AG09309 (cell line): ENCODE results near the gene SH3RF2.

Experiments used
- DNase-seq: peaks from one replicate; pipeline ENCODE4 v3.0.0-alpha.2; 2010; ENCODE audit warnings: low read depth
- H3K4me3 ChIP-seq: 2 replicates; pipeline ENCODE4 v1.5.1; 2011; ENCODE audit warnings: mild to moderate bottlenecking, low read depth, low read length, moderate library complexity; ENCODE audit not compliant: control insufficient read depth
- TF ChIP-seq, protein P1 (sequence below): IDR thresholded peaks from 2 replicates; pipeline ENCODE4 v1.5.1; 2011; ENCODE audit warnings: mild to moderate bottlenecking, low read depth, low read length, inconsistent platforms; ENCODE audit not compliant: insufficient read depth, control insufficient read depth; ENCODE audit errors: missing control alignments

SH3RF2 gene

DNA sequence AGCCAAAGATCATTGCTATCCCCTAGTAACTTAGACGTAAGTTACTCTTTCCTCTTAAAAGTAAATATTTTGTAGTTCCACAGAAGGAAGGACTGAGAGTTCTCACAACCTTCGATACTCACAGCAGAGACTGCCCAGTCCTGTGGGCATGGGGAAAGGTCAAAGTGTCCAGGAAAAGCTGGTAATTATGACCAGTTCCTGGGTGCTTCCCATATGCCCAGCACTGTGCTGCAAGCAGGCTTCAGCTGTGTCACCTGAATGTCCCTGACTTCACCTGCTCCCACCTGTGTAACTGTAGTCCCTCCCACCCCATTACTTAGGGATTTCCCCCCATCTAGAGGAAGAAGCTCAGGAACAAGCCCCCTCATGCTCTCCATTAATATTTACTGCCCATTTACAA, 18.0 kb upstream of the SH3RF2 start:
- H3K4me3 ChIP-seq: no peak overlapping the region
- no peak for DNase-seq
- TF ChIP-seq, protein P1, sequence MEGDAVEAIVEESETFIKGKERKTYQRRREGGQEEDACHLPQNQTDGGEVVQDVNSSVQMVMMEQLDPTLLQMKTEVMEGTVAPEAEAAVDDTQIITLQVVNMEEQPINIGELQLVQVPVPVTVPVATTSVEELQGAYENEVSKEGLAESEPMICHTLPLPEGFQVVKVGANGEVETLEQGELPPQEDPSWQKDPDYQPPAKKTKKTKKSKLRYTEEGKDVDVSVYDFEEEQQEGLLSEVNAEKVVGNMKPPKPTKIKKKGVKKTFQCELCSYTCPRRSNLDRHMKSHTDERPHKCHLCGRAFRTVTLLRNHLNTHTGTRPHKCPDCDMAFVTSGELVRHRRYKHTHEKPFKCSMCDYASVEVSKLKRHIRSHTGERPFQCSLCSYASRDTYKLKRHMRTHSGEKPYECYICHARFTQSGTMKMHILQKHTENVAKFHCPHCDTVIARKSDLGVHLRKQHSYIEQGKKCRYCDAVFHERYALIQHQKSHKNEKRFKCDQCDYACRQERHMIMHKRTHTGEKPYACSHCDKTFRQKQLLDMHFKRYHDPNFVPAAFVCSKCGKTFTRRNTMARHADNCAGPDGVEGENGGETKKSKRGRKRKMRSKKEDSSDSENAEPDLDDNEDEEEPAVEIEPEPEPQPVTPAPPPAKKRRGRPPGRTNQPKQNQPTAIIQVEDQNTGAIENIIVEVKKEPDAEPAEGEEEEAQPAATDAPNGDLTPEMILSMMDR: no peak

DNA sequence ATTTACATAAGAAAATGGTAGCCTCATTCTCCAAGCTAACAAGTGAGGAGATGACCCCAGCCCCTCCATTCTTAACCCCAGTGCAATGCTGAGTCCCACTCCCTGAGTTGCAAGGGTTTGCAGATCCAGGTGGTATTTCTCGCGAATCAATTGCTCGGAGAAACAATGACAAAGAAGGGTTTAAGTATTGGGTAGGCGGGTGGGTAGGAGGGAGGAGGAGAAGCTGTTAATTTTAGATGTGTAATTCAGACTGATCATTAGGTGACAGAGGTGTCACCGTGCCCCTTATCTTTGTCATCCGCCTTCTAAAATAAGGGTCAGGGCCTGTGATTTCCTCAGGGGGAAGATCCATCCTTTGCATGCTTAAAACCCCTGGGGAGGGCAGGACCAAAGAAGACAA, 17.0 kb upstream of the SH3RF2 start:
- TF ChIP-seq, protein P1: no peak
- no peak for DNase-seq
- H3K4me3 ChIP-seq: no peak overlapping the region

DNA sequence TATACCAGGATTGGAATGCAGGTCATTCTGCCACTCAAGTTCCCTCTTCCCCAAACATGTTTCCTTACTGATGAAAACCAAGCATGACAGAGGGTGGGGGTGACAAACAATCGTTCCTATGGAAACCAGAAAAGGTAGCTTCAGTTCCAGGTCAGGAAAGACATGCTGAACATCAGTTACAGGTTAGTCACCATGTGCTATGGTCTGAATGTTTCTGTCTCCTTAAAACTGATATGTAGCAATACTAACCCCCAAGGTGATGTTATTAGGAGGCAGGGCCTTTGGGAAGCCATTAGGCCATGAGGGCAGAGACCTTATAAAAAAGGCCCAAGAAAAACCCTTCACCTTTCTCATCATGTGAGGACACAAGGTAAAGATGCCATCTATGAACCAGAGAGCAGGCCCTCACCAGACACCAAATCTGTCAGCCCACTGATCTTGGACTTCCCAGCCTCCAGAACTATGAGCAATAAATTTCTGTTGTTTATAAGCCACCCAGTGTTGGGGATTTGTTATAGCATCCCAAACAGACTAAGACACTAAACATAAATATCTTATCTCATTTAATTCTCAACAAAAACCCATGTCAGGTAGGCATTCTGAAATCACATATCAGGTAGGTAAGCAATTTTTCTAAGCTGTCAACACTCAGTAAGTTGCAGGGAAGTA, 15.7 kb upstream of the SH3RF2 start:
- no peak for DNase-seq
- TF ChIP-seq, protein P1: no peak
- no peak overlapping the region for H3K4me3 ChIP-seq

DNA sequence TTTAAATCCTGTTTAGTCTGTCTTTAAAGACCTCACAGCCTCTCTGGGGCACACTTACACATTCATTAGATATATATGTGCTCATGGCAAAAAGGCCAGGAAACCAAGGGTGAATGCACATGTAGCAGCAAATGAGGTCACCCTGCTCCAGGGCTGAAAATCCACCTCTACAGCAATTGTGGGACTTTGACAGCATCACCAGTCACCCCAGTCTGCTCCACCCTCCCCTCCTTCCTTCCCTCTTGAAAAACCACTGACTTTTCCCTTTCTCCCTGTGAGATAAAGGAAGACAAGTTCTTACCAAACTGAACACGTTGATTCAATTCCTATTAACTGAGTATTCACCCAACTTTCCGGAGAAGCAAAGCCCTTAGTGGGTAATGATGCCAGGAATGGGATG, 15.2 kb upstream of the SH3RF2 start:
- DNase-seq: no peak
- TF ChIP-seq, protein P1: no peak
- no peak overlapping the region for H3K4me3 ChIP-seq

DNA sequence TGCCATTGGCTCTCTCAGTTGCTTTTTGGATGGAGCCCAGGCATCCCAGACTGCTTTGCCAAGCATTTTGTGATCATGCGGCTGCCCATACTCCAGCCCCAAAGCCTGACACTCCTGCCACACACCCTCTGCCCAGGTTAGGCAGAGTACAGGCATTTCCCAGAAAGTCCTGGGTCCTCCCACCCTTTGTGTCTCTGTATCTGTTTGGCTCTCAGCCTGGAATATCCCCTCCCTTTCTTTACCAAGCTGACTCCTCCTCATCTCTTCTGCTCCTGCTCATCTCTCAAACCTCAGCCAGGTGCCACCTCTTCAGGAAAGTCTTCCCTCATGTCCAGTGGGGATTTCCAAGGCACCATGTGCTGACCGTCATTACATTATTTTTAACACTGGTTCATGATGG, 14.3 kb upstream of the SH3RF2 start:
- DNase-seq: no peak
- H3K4me3 ChIP-seq: no peak overlapping the region
- TF ChIP-seq, protein P1: no peak

DNA sequence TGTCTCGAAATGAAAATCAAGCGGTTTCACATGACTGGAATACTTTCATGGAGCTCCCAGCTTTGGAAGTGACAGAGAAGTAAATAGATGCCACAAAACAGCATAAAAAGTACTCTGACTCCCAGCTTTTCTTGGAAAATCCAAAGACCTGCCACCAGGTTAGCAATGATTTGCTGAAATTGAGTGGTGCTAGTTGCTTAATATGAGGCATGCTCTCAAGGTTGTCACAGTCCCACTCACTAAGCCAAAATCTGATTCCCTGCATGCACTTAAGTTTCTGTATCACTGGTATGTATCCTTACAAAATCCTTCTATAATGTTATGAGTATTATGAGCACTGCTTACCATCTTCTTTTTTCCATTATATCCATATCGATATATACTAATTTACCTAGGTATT, 13.0 kb upstream of the SH3RF2 start:
- TF ChIP-seq, protein P1: no peak
- H3K4me3 ChIP-seq: no peak overlapping the region
- DNase-seq: no peak
